ENCODE measurements around the gene STARD7. TPM values are rescaled to one million over a fixed set of nuclear protein-coding genes. Genes with fewer than 3 reads are reported as not detected.

STARD7 gene
- total and polyA plus RNA-seq, 4 donors, result 42.9 to 120 (median 59.7) TPM

DNA sequence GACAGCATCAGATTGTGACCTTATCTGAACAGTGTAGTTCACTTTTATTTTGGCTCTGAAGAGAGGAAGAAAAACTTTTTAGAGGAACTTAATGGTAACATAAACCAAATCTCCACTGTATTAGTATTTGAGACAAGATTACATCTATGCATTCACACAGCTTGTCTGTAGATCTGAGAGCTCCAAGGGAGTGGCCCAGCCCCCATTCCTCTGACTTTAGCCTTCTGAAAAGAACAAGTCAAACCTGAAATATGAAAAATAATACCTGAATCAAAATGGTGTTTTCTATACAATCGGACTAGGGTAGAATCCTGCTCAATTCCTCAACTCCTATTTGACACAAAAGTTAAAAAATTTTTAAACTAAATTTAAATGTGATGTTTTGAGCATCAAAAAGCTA is 23.1 kb downstream of the STARD7 start:
- TF ChIP-seq FOXA2 (IDR thresholded peaks at IDR 0.05), result no peak
- TF ChIP-seq TAF1 (conservative IDR thresholded peaks at IDR 0.05), result no peak
- TF ChIP-seq, protein P1, sequence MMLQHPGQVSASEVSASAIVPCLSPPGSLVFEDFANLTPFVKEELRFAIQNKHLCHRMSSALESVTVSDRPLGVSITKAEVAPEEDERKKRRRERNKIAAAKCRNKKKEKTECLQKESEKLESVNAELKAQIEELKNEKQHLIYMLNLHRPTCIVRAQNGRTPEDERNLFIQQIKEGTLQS (IDR thresholded peaks at IDR 0.05), result no peak
- TF ChIP-seq SP1 (IDR thresholded peaks at IDR 0.05), result no peak
- TF ChIP-seq, protein P2, sequence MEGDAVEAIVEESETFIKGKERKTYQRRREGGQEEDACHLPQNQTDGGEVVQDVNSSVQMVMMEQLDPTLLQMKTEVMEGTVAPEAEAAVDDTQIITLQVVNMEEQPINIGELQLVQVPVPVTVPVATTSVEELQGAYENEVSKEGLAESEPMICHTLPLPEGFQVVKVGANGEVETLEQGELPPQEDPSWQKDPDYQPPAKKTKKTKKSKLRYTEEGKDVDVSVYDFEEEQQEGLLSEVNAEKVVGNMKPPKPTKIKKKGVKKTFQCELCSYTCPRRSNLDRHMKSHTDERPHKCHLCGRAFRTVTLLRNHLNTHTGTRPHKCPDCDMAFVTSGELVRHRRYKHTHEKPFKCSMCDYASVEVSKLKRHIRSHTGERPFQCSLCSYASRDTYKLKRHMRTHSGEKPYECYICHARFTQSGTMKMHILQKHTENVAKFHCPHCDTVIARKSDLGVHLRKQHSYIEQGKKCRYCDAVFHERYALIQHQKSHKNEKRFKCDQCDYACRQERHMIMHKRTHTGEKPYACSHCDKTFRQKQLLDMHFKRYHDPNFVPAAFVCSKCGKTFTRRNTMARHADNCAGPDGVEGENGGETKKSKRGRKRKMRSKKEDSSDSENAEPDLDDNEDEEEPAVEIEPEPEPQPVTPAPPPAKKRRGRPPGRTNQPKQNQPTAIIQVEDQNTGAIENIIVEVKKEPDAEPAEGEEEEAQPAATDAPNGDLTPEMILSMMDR (IDR thresholded peaks at IDR 0.05; ENCODE audit: low read depth, low read length, missing input control), result no peak
- TF ChIP-seq RXRA (IDR thresholded peaks at IDR 0.05), result no peak
- no peak for TF ChIP-seq JUND (IDR thresholded peaks at IDR 0.05)
- TF ChIP-seq YY1 (IDR thresholded peaks at IDR 0.05), result no peak
- TF ChIP-seq HNF4G (IDR thresholded peaks at IDR 0.05), result no peak
- TF ChIP-seq, protein P3, sequence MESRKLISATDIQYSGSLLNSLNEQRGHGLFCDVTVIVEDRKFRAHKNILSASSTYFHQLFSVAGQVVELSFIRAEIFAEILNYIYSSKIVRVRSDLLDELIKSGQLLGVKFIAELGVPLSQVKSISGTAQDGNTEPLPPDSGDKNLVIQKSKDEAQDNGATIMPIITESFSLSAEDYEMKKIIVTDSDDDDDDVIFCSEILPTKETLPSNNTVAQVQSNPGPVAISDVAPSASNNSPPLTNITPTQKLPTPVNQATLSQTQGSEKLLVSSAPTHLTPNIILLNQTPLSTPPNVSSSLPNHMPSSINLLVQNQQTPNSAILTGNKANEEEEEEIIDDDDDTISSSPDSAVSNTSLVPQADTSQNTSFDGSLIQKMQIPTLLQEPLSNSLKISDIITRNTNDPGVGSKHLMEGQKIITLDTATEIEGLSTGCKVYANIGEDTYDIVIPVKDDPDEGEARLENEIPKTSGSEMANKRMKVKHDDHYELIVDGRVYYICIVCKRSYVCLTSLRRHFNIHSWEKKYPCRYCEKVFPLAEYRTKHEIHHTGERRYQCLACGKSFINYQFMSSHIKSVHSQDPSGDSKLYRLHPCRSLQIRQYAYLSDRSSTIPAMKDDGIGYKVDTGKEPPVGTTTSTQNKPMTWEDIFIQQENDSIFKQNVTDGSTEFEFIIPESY (IDR thresholded peaks at IDR 0.05), result no peak
- TF ChIP-seq, protein P4, sequence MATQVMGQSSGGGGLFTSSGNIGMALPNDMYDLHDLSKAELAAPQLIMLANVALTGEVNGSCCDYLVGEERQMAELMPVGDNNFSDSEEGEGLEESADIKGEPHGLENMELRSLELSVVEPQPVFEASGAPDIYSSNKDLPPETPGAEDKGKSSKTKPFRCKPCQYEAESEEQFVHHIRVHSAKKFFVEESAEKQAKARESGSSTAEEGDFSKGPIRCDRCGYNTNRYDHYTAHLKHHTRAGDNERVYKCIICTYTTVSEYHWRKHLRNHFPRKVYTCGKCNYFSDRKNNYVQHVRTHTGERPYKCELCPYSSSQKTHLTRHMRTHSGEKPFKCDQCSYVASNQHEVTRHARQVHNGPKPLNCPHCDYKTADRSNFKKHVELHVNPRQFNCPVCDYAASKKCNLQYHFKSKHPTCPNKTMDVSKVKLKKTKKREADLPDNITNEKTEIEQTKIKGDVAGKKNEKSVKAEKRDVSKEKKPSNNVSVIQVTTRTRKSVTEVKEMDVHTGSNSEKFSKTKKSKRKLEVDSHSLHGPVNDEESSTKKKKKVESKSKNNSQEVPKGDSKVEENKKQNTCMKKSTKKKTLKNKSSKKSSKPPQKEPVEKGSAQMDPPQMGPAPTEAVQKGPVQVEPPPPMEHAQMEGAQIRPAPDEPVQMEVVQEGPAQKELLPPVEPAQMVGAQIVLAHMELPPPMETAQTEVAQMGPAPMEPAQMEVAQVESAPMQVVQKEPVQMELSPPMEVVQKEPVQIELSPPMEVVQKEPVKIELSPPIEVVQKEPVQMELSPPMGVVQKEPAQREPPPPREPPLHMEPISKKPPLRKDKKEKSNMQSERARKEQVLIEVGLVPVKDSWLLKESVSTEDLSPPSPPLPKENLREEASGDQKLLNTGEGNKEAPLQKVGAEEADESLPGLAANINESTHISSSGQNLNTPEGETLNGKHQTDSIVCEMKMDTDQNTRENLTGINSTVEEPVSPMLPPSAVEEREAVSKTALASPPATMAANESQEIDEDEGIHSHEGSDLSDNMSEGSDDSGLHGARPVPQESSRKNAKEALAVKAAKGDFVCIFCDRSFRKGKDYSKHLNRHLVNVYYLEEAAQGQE (IDR thresholded peaks at IDR 0.05), result no peak
- TF ChIP-seq RAD21 (IDR thresholded peaks at IDR 0.05), result no peak
- no peak for TF ChIP-seq EGR1 (IDR thresholded peaks at IDR 0.05; ENCODE audit: low read depth in 2 of 2)
- no peak for TF ChIP-seq GABPA (IDR thresholded peaks at IDR 0.05 in 1 of 2, conservative IDR thresholded peaks at IDR 0.05 in 1 of 2)
- no peak for TF ChIP-seq FOXA1 (IDR thresholded peaks at IDR 0.05)
- Histone ChIP-seq H3K9ac (ENCODE audit: low read depth in 1 of 2, low read length in 2 of 2) (no peak overlapping the region), H3K36me3 (ENCODE audit: control insufficient read depth in 4 of 4, insufficient read depth in 3 of 4, low read depth in 1 of 4, low read length in 3 of 4) (peaks cover 25 to 45% (median 37%) of the 10 kb centered on the region in 4 donors), H3K4me3 (ENCODE audit: low read depth in 1 of 3, low read length in 3 of 3) (no peak overlapping the region), H3K27ac (ENCODE audit: low read depth in 1 of 2, low read length in 2 of 2) (no peak overlapping the region), H3K27me3 (ENCODE audit: control insufficient read depth in 4 of 4, insufficient read depth in 4 of 4, low read length in 3 of 4) (no peaks in the 10 kb centered on the region), H3K9me3 (ENCODE audit: control insufficient read depth in 4 of 4, low read length in 3 of 4) (no peaks in the 10 kb centered on the region), H3K4me1 (ENCODE audit: control insufficient read depth in 4 of 4, insufficient read depth in 4 of 4, low read length in 3 of 4) (no peaks in the 10 kb centered on the region)
- WGBS, result 95% methylated on average over 1 of the region's 1 CpG
- no peak for DNase-seq (ENCODE audit: low spot score)

DNA sequence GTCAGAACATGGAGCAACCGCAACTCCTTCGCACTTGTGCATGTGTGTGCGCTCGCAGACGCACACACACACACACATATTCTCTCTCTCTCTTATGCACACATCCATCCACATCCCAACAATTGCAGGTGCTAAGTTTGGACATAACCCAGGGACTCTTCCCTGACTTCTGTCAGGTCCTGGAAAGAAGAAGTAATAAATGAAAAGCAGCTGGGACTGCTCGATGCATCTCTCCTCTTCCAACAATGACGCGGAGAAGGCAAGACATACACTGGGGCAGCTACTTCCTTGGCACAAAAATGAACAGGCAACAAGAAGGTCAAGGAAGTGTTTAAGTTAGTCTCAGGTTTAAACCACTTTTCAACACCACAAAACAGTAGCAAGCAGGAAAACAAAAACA is 23.6 kb downstream of the STARD7 start:
- Histone ChIP-seq H3K4me3 (ENCODE audit: low read depth in 1 of 3, low read length in 3 of 3) (no peak overlapping the region), H3K36me3 (ENCODE audit: control insufficient read depth in 4 of 4, insufficient read depth in 3 of 4, low read depth in 1 of 4, low read length in 3 of 4) (peaks cover 22 to 44% (median 35%) of the 10 kb centered on the region in 4 donors), H3K9ac (ENCODE audit: low read depth in 1 of 2, low read length in 2 of 2) (no peak overlapping the region), H3K27me3 (ENCODE audit: control insufficient read depth in 4 of 4, insufficient read depth in 4 of 4, low read length in 3 of 4) (no peaks in the 10 kb centered on the region), H3K9me3 (ENCODE audit: control insufficient read depth in 4 of 4, low read length in 3 of 4) (no peaks in the 10 kb centered on the region), H3K27ac (ENCODE audit: low read depth in 1 of 2, low read length in 2 of 2) (no peak overlapping the region), H3K4me1 (ENCODE audit: control insufficient read depth in 4 of 4, insufficient read depth in 4 of 4, low read length in 3 of 4) (no peaks in the 10 kb centered on the region)
- DNase-seq (ENCODE audit: low spot score), result no peak
- WGBS, result 93% methylated on average over 8 of the region's 8 CpGs
- TF ChIP-seq, protein P4 (IDR thresholded peaks at IDR 0.05), result no peak
- TF ChIP-seq, protein P5, sequence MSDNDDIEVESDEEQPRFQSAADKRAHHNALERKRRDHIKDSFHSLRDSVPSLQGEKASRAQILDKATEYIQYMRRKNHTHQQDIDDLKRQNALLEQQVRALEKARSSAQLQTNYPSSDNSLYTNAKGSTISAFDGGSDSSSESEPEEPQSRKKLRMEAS (IDR thresholded peaks at IDR 0.05), result no peak
- no peak for TF ChIP-seq HNF4G (IDR thresholded peaks at IDR 0.05)
- TF ChIP-seq EGR1 (IDR thresholded peaks at IDR 0.05; ENCODE audit: low read depth in 2 of 2), result no peak
- TF ChIP-seq RXRA (IDR thresholded peaks at IDR 0.05), result no peak
- TF ChIP-seq, protein P1 (IDR thresholded peaks at IDR 0.05), result no peak
- no peak for TF ChIP-seq GABPA (IDR thresholded peaks at IDR 0.05 in 1 of 2, conservative IDR thresholded peaks at IDR 0.05 in 1 of 2)
- no peak for TF ChIP-seq NR2F2 (IDR thresholded peaks at IDR 0.05)
- no peak for TF ChIP-seq SP1 (IDR thresholded peaks at IDR 0.05)
- TF ChIP-seq, protein P2 (IDR thresholded peaks at IDR 0.05; ENCODE audit: low read depth, low read length, missing input control), result no peak
- no peak for TF ChIP-seq TAF1 (conservative IDR thresholded peaks at IDR 0.05)

All from liver (tissue), 9 donors.